Liver (tissue), 9 donors: ENCODE results near the gene CCDC120. TPM values are rescaled to one million over a fixed set of nuclear protein-coding genes. Genes with fewer than 3 reads are reported as not detected.

Experiments
- DNase-seq: peaks from one replicate; pipeline ENCODE4 v3.0.0-alpha.2; 2017; ENCODE audit warnings: low spot score
- H3K27ac ChIP-seq, 2 donors: one replicate each; pipeline ENCODE4 v1.7.0; 2013; ENCODE audit warnings: inconsistent platforms in 2 of 2, low read length in 2 of 2, control low read depth in 1 of 2, low read depth in 1 of 2, mild to moderate bottlenecking in 1 of 2
- H3K27me3 ChIP-seq, 4 donors: one replicate each; pipeline versions ENCODE4 v1.6.1 to v1.7.0; 2013; ENCODE audit warnings: low read length in 3 of 4, inconsistent platforms in 1 of 4, mild to moderate bottlenecking in 1 of 4, moderate library complexity in 1 of 4; ENCODE audit not compliant: control insufficient read depth in 4 of 4, insufficient read depth in 4 of 4
- H3K36me3 ChIP-seq, 4 donors: one replicate each; pipeline versions ENCODE4 v1.6.1 to v1.7.0; 2013; ENCODE audit warnings: low read length in 3 of 4, mild to moderate bottlenecking in 3 of 4, low read depth in 1 of 4, moderate library complexity in 1 of 4; ENCODE audit not compliant: control insufficient read depth in 4 of 4, insufficient read depth in 3 of 4
- H3K4me1 ChIP-seq, 4 donors: one replicate each; pipeline versions ENCODE4 v1.6.1 to v1.7.0; 2013; ENCODE audit warnings: low read length in 3 of 4, mild to moderate bottlenecking in 3 of 4, moderate library complexity in 1 of 4; ENCODE audit not compliant: control insufficient read depth in 4 of 4, insufficient read depth in 4 of 4
- H3K4me3 ChIP-seq, 3 donors: one replicate each; pipeline versions ENCODE4 v1.6.1 to v1.7.0; 2013; ENCODE audit warnings: low read length in 3 of 3, control low read depth in 1 of 3, low read depth in 1 of 3, mild to moderate bottlenecking in 1 of 3
- H3K9ac ChIP-seq, 2 donors: one replicate each; pipeline ENCODE4 v1.7.0; 2013; ENCODE audit warnings: low read length in 2 of 2, mild to moderate bottlenecking in 2 of 2, moderate library complexity in 2 of 2, control low read depth in 1 of 2, low read depth in 1 of 2
- H3K9me3 ChIP-seq, 4 donors: one replicate each; pipeline versions ENCODE4 v1.6.1 to v1.7.0; 2013; ENCODE audit warnings: low read length in 3 of 4; ENCODE audit not compliant: control insufficient read depth in 4 of 4
- CTCF ChIP-seq: fragments of 150-350 bp; IDR thresholded peaks from 2 replicates; pipeline ENCODE4 v1.5.1; 2017; ENCODE audit warnings: improper control_type of control experiment, low read depth, low read length; ENCODE audit not compliant: missing input control
- EGR1 ChIP-seq, 2 donors: IDR thresholded peaks; 2 replicates each; pipeline ENCODE4 v1.6.1; 2016 to 2018; ENCODE audit warnings: antibody characterized with exemption in 2 of 2, low read depth in 2 of 2
- FOXA1 ChIP-seq: IDR thresholded peaks from 2 replicates; pipeline ENCODE4 v1.6.1; 2016; ENCODE audit warnings: antibody characterized with exemption
- FOXA2 ChIP-seq: IDR thresholded peaks from 2 replicates; pipeline ENCODE4 v1.6.1; 2016; ENCODE audit warnings: antibody characterized with exemption
- GABPA ChIP-seq, 2 donors: IDR thresholded peaks in 1 of 2; conservative IDR thresholded peaks in 1 of 2; 2 replicates each; pipeline ENCODE4 v1.6.1; 2016; ENCODE audit warnings: antibody characterized with exemption in 2 of 2, mild to moderate bottlenecking in 1 of 2, moderate library complexity in 1 of 2
- HNF4A ChIP-seq, 2 donors: conservative IDR thresholded peaks; 2 replicates each; pipeline ENCODE4 v1.6.1; 2016; ENCODE audit warnings: antibody characterized with exemption in 2 of 2, mild to moderate bottlenecking in 2 of 2
- HNF4G ChIP-seq: IDR thresholded peaks from 2 replicates; pipeline ENCODE4 v1.6.1; 2016; ENCODE audit warnings: antibody characterized with exemption
- MAX ChIP-seq: IDR thresholded peaks from 2 replicates; pipeline ENCODE4 v1.6.1; 2016; ENCODE audit warnings: antibody characterized with exemption
- NR2F2 ChIP-seq: IDR thresholded peaks from 2 replicates; pipeline ENCODE4 v1.6.1; 2016; ENCODE audit warnings: antibody characterized with exemption
- RAD21 ChIP-seq, 2 donors: IDR thresholded peaks; 2 replicates each; pipeline ENCODE4 v1.6.1; 2016; ENCODE audit warnings: antibody characterized with exemption in 2 of 2, mild to moderate bottlenecking in 2 of 2
- REST ChIP-seq: IDR thresholded peaks from 2 replicates; pipeline ENCODE4 v1.6.1; 2016; ENCODE audit warnings: antibody characterized with exemption, mild to moderate bottlenecking
- RXRA ChIP-seq, 2 donors: IDR thresholded peaks; 2 replicates each; pipeline ENCODE4 v1.6.1; 2017 to 2018; ENCODE audit warnings: antibody characterized with exemption in 2 of 2, mild to moderate bottlenecking in 1 of 2
- SP1 ChIP-seq: IDR thresholded peaks from 2 replicates; pipeline ENCODE4 v1.6.1; 2018; ENCODE audit warnings: antibody characterized with exemption, mild to moderate bottlenecking
- TAF1 ChIP-seq: conservative IDR thresholded peaks from 2 replicates; pipeline ENCODE4 v1.6.1; 2016; ENCODE audit warnings: antibody characterized with exemption, mild to moderate bottlenecking
- YY1 ChIP-seq: IDR thresholded peaks from 2 replicates; pipeline ENCODE4 v1.6.1; 2016; ENCODE audit warnings: antibody characterized with exemption, mild to moderate bottlenecking
- ZBTB33 ChIP-seq: IDR thresholded peaks from 2 replicates; pipeline ENCODE4 v1.6.1; 2016; ENCODE audit warnings: antibody characterized with exemption
- WGBS: extraction: QIAGEN DNeasy Blood & Tissue Kit; methylation state at CpG from one replicate; pipeline ENCODE4 v1.1.7; 2013; 5-methylcytosine and 5-hydroxymethylcytosine counted together
- polyA plus RNA-seq, 2 donors: library from polyadenylated mRNA; stranded (reverse) in 1 of 2; unstranded in 1 of 2; fragments of 200-250 nt in 1 of 2; fragments of >200 nt in 1 of 2; fragmentation: Nextera tagmentation in 1 of 2; extraction: Ambion mirVana in 1 of 2; gene quantifications; one replicate each; pipeline versions ENCODE4 v1.2.1 to v1.2.3, GENCODE V29; 2013 to 2015
- total RNA-seq, 2 donors: library from RNA; depleted of rRNA; stranded (reverse); fragments of >200 nt; gene quantifications; one replicate each; pipeline ENCODE4 v1.2.3, GENCODE V29; 2014
- donor health status: healthy.
- donor health status: healthy.
- donor health status: healthy.
- donor health status: healthy.
- donor health status: healthy.

CCDC120 gene
- total and polyA plus RNA-seq, 4 donors = 1.0 to 3.4 (median 1.6) TPM

GRCh38 chrX:49096419-49096818 lies 37.6 kb downstream of the CCDC120 start:
- TF ChIP-seq RAD21 (IDR thresholded peaks at IDR 0.05) = no peak
- no peak for TF ChIP-seq TAF1
- TF ChIP-seq ZBTB33 = no peak
- TF ChIP-seq SP1 = no peak
- no peak for TF ChIP-seq EGR1 (IDR thresholded peaks at IDR 0.05; ENCODE audit: low read depth in 2 of 2)
- TF ChIP-seq HNF4A (conservative IDR thresholded peaks at IDR 0.05) = no peak
- TF ChIP-seq RXRA (IDR thresholded peaks at IDR 0.05) = no peak
- TF ChIP-seq CTCF = no peak
- no peak for TF ChIP-seq REST
- no peak for TF ChIP-seq FOXA2
- TF ChIP-seq GABPA (IDR thresholded peaks at IDR 0.05 in 1 of 2, conservative IDR thresholded peaks at IDR 0.05 in 1 of 2) = no peak
- TF ChIP-seq FOXA1 = no peak
- no peak for TF ChIP-seq HNF4G
- TF ChIP-seq NR2F2 = no peak
- no peak for TF ChIP-seq YY1
- Histone ChIP-seq H3K27ac (no peak overlapping the region), H3K9me3 (no peaks in the 10 kb centered on the region), H3K4me1 (peaks cover 0 to 6% (median under 1%) of the 10 kb centered on the region in 4 donors), H3K36me3 (no peaks in the 10 kb centered on the region), H3K9ac (no peak overlapping the region), H3K27me3 (no peaks in the 10 kb centered on the region), H3K4me3 (no peak overlapping the region)
- WGBS = 99% methylated on average over 4 of the region's 4 CpGs
- DNase-seq = no peak

GRCh38 chrX:49100704-49101628 lies 42.2 kb downstream of the CCDC120 start:
- Histone ChIP-seq H3K4me1 (peaks cover 3 to 16% (median 10%) of the 10 kb centered on the region in 4 donors), H3K36me3 (no peaks in the 10 kb centered on the region), H3K9me3 (no peaks in the 10 kb centered on the region), H3K9ac (peak overlapping the region; percentile 49 to 92), H3K27me3 (no peaks in the 10 kb centered on the region), H3K27ac (peak overlapping the region; percentile 87 to 96), H3K4me3 (peak overlapping the region; percentile 59 to 87 (median 59))
- WGBS = under 1% methylated on average over 74 of the region's 74 CpGs
- TF ChIP-seq MAX (no peak), HNF4A (conservative IDR thresholded peaks at IDR 0.05) (peak; percentile 21 to 33), REST (peak; percentile 47), TAF1 (peak; percentile 67), EGR1 (IDR thresholded peaks at IDR 0.05; ENCODE audit: low read depth in 2 of 2) (no peak), YY1 (peak; percentile 60), FOXA2 (no peak), SP1 (peak; percentile 89), CTCF (no peak), RXRA (IDR thresholded peaks at IDR 0.05) (peak; percentile 32 to 49), RAD21 (IDR thresholded peaks at IDR 0.05) (peak in 1 of 2 donors; percentile 3), HNF4G (no peak)
- peak; percentile 89 for DNase-seq
